ENCODE measurements around the gene TPTE2.
A peak's percentile ranks its signal among the peaks of the same experiment; 100 is the strongest.
"Not testable (repeated sequence)": the region's sequence is repeated elsewhere in the genome, so short reads cannot be mapped to it uniquely, and the experiment has no call there.

The TPTE2 gene

DNA sequence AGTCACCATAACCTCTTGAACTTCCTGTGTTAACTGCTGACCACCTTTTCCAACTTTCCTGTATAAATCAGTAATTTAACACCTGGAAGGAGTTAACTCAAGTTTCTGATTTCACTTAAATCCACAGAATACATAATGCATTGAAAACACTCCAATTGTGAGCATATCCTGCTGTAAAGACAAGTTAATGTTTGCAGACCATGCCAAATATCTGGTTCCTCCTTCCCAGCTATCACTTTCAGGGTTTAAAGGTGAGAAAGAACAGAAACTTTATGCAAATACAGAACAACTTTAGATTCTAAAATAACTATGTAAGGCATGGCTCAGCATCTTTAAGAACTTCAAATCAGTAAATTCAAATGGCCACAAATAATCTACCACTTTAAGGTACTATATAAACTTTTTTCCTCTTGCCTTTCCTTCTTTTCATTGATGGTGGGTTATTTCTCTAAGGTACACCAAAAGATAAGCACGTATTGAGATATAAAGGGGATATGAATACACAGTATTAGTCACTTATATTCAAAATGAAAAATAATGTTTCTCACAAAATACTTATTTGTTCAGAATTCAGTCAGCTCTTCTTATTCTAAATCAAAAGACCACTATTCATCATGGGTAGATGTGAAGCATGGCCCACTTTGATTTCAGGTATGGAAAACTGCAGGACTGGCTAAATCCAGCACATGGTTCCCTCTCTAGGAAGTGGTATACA lies 6.6 kb upstream of the TPTE2 start:
- no peak for DNase-seq (ENCODE audit: low read depth)

DNA sequence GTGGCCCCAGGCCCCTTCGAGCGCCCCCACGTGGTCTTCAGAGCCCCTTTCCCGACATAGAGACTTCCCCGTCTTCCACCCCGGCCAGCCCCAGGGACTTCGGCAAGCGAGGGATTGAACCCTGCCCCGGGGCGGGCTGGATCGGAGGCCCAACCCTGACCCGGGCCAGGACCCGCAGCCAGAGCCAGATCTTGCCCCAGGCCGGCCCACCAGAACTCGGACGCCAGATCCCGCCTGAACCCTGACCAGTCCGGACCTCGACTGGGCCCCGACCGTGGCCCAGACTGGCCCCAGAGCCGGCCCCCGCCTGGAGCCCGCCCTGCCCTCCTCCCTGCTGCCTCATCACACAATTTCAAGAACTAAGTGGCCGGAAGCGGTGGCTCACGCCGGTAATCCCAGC lies 253 bp upstream of the TPTE2 start:
- no peak for DNase-seq (ENCODE audit: low read depth)

DNA sequence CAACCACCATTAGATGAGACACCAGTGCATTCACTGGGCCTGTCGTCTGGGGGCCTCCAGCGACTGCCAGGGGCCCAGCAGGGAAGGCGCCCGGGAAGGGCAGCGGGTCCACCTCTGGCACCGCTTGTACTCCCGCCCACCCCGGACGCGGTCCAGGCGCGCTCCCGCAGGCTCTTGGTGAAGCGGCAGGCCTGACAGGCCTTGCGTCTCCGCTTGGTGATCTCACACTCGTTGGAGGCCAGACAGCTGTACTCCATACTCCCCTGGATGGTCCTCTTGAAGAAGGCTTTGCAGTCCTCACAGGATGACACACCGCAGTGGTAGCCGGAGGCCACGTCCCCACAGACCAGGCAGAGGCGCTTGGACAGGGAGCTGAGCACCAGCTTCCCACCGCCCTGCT lies 660 bp downstream of the TPTE2 start:
- DNase-seq (ENCODE audit: low read depth) = not testable (repeated sequence)

DNA sequence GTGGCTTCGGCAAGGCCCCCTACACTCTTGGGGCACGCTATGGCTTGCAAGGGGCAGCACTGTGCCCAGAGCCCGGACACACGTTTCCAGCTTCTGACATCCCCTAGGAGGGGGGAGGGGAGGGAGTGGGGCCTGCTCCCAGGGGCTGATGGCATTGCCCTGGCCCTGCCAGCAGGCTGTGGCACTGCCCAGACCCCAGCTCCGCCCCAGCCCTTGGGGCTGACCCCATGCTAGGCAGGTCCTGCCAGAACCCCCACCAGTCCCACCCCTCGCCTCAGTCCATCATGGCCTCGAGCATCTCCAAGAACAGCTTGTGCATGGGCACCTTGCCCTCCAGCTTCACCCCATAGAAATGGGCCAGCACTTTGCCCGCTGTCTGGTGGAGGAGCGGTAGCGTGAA lies 1.6 kb downstream of the TPTE2 start:
- DNase-seq (ENCODE audit: low read depth) = not testable (repeated sequence)

DNA sequence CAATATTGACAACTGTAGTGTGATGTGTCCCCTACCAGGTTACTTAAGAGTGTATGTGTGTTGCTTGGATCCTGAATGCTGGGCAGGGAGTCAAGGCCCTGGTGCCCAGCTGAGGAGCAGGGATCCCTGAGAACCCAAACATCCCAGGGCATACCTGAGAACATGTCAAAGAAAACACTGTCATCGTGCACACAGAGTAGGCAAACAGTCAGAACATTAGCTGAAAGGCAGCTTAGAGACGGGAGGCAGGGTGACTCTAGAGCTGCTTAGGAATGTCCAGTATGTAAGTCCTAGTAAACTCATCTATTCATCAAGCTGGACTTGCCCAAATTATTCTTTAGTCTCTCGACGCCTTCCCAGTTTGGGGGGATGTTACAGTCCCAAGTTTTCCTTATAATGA lies 4.0 kb downstream of the TPTE2 start:
- not testable (repeated sequence) for DNase-seq (ENCODE audit: low read depth)

DNA sequence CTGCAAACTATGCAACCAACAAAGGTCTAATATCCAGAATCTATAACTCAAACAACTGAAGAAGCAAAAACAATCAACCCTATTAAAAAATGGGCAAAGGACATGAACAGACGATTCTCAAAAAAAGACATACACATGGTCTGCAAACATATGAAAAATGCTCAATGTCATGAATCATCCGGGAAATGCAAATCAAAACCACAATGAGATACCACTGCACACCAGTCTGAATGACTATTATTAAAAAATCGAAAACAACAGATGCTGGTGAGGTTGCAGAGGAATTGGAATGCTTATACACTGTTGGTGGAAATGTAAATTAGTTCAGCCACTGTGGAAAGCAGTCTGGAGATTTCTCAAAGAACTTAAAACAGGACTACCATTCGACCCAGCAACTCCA lies 12.1 kb downstream of the TPTE2 start:
- not testable (repeated sequence) for DNase-seq (ENCODE audit: low read depth)

DNA sequence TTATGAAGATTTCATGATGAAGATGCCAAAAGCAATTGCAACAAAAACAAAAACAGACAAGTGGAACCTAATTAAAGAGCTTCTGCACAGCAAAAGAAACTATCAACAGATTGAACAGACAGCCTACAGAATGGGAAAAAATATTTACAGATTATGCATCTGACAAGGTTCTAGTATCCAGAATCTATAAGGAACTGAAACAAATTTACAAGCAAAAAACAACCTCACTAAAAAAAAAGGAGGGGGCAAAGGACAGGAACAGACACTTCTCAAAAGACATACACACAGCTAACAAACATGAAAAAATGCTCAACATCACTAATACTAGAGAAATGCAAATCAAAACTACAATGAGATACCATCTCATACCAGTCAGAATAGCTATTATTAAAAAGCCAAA lies 35.7 kb downstream of the TPTE2 start:
- DNase-seq (ENCODE audit: low read depth) = not testable (repeated sequence)

DNA sequence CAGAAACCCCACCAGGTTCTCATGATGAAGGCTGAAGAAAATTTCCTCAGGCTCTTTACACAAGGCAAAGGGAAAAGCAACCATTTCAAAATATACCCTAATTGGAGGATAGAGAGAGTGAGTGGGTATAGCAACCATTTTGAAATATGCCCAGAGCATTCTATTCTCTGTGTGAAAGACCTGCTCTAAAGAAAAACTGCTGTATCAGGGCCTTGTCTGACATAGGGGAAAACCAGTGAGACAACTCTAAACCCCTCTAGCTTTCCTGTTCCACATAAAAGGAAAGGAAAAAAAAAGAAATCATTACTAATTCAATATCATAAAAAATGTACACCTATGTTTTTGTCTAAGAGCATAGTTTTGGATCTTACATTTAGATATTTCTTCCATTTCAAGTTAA lies 42.3 kb downstream of the TPTE2 start:
- no peak for DNase-seq (ENCODE audit: low read depth)

DNA sequence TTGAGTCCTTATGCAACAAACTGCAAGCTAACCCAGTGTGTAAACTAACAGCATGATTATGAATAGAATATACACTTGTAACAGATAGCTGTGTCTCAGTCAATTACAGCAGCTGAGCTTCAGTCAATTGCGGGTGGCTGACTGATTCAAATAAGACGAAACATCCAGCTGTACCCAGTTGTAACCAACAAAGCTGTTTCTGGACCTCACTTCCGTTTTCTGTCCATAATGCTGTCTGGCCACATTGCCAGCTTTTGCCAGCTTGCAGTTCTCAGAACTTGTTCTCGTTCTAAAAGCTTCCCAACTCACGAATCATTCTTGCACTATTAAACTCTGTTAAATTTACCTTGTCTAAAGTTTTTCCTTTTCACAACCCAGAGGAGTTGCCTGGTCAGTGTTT lies 53.7 kb downstream of the TPTE2 start:
- DNase-seq (ENCODE audit: low read depth) = not testable (repeated sequence)

DNA sequence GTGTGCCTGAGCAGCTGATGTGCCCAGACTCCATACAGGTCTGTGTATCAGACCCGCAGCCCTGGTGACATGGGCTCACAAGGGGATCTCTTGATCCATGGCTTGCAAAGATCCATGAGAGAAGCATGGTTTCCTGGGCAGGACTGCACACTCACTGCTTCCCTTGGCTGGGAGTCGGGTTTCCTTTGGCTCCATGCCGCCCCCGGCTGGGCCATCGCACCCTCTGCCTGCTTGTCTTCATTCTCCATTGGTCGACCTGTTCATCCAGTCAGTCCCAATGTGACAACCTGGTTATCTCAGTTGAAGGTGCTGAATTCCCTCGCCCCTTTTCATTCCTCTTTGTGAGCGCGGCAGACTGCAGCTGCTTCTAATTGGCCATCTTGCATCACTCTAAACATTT lies 101.2 kb downstream of the TPTE2 start:
- DNase-seq (ENCODE audit: low read depth) = not testable (repeated sequence)

DNA sequence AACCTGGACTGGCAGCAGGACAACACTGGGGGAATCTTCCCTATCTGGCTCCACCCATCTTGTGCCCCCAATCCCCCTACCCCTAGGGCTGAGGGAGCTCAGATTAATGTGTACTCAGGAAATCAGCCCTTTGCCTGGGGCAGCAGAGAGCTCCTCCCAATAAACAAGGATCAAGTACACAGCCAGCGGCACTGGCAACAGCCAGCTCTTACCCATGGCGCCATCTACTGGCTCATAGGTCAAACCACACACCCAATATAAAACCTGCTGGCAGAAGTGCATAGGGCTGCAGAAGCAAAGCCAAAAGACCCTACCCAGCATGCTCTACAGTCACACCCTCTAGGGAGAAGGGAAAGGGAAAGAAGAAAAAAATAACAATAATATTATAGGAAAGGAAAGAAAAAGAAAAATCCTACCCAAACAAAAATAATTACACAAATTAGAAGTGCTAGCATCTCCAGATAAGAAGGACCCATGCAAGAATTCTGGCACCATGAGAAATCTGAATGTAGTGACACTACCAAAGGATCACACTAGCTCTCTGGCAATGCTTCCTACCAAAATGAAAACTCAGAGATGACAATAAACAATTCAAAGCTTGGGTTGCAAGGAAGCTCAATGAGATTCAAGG lies 122.2 kb downstream of the TPTE2 start:
- DNase-seq (ENCODE audit: low read depth) = peak; percentile 1

DNA sequence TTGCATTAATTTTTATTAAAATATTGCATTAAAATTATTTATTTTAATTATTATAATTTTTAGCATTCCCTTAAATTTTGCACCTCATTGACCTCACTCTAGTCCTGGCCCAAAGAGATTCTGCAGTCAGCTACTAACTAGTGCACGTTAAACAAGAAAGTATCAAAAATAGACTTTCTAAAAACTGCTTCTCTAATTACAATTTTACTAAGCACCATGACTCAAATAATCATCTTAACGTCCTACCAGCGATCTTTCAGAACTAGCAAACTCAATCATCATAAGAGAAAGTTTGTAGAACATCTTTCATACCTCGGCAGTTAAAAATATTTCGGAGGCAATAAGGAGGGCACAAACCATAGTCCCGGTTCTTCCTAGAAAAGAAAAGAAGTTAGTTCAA lies 123.6 kb downstream of the TPTE2 start:
- DNase-seq (ENCODE audit: low read depth) = not testable (repeated sequence)

DNA sequence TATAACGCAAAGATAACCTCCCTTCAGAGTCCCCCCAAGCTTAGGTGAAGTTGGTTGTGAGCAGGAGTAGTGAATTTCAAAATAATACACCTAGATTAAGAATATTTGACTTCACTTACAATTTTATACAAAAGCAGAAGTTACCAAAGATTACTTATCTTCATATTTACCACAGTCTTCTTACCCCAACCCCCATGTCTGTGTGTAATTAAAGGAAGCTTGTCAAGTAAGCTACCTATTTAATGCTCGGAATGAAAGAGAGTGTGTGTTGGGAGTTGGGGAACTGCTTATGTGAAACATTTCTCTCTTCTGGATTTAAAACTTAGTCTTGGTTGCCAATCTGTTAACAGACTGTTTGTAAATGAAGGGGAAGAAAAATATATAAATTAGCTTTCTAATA lies 139.1 kb downstream of the TPTE2 start:
- not testable (repeated sequence) for DNase-seq (ENCODE audit: low read depth)

DNA sequence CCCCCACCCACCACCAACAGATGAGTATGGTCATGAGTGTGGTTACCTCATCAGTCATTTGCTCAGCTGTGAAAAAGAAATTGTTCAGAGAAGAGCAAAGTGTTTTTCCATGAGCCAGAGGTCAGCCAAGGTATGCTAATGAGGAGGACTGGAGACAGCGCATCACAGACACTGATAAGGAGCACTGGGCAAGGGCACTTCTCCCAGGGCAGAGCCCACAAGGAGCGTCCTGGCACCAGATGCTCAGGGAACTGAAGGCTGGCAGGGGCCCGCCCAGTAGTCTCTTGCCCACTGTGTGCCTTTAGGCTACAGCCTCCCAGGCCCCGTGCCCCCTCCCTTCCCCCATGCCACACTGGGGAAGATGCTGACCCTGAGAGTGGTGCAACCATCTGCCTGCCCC lies 148.8 kb downstream of the TPTE2 start:
- DNase-seq (ENCODE audit: low read depth) = not testable (repeated sequence)

DNA sequence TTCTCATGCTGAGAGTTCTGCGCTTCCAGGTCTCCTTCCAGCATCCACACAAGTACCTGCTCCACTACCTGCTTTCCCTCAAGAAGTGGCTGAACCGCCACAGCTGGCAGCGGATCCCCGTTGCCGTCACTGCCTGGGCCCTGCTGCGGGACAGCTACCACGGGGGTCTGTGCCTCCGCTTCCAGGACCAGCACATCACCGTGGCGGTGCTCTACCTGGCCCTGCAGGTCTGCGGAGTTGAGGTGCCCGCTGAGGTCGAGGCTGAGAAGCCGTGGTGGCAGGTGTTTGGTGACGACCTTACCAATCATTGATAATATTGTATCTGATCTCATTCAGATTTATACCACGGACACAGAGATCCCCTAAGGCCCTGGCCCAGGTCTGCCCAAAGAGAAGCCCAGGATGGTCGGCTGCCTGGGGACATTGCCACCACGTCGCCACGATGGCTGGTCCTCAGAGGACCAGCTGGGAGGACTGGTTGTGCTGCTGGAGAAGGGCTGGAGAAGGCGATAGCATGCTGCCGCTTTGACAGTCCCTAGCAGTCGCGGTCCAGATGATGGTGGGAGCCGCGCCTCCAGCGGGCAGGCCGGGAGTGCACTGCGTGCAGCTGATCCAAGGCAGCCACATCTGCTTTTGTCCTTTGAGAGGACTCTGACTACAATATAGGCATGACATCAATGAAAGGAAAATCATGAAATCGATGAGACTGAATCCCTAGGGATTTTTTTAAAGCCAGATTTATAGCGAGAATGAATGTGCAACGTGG lies 178.4 kb downstream of the TPTE2 start:
- not testable (repeated sequence) for DNase-seq (ENCODE audit: low read depth)

DNA sequence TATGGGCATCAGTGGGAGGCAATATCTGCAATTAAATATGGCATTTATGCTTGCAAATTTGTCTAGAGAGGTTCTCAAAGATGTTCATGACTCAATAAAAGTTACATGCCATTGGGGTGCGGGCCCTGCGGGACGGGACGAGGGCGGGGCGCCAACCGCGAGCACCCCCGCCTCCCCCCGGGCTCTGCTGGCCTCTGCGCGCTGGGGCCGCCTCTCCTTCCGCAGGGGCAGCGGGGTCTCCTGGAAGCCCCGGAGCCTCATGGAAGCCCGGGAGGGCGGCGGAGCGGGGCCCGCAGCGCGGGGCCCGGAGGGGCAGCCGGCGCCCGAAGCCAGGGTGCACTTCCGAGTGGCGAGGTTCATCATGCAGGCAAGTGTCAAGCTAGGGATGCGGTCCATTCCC lies 179.2 kb downstream of the TPTE2 start:
- no peak for DNase-seq (ENCODE audit: low read depth)
